H9 (cell line): ENCODE data around the gene SLC7A4. TPM values are rescaled to one million over a fixed set of nuclear protein-coding genes. Genes with fewer than 3 reads are reported as not detected.

Source experiments
- DNase-seq: peaks from one replicate; pipeline ENCODE4 v3.0.0-alpha.2; 2017
- H2AFZ ChIP-seq: one replicate; pipeline ENCODE4 v1.6.1; 2013; ENCODE audit warnings: mild to moderate bottlenecking, low read length, control low read depth, moderate library complexity
- H2AK5ac ChIP-seq: 2 replicates; pipeline ENCODE4 v1.6.1; 2013; ENCODE audit warnings: low read length, control low read depth, mixed read lengths; ENCODE audit not compliant: insufficient read length
- H2BK120ac ChIP-seq: one replicate; pipeline ENCODE4 v1.6.1; 2013; ENCODE audit warnings: low read depth, mild to moderate bottlenecking, low read length, control low read depth, inconsistent platforms; ENCODE audit not compliant: poor library complexity, severe bottlenecking
- H2BK12ac ChIP-seq: 2 replicates; pipeline ENCODE4 v1.6.1; 2013; ENCODE audit warnings: low read length, control low read depth, mixed read lengths, low read depth; ENCODE audit not compliant: insufficient read length
- H2BK15ac ChIP-seq: 2 replicates; pipeline ENCODE4 v1.6.1; 2013; ENCODE audit warnings: low read depth, low read length, control low read depth
- H2BK20ac ChIP-seq: one replicate; pipeline ENCODE4 v1.6.1; 2013; ENCODE audit warnings: low read depth, mild to moderate bottlenecking, low read length, control low read depth, inconsistent platforms; ENCODE audit not compliant: poor library complexity, severe bottlenecking
- H2BK5ac ChIP-seq: 2 replicates; pipeline ENCODE4 v1.6.1; 2013; ENCODE audit warnings: low read length, control low read depth, mixed read lengths; ENCODE audit not compliant: insufficient read length
- H3K14ac ChIP-seq: 2 replicates; pipeline ENCODE4 v1.6.1; 2013; ENCODE audit warnings: low read length, control low read depth; ENCODE audit not compliant: insufficient read depth
- H3K18ac ChIP-seq: 2 replicates; pipeline ENCODE4 v1.6.1; 2013; ENCODE audit warnings: low read depth, mild to moderate bottlenecking, mixed read lengths, low read length, control low read depth; ENCODE audit not compliant: insufficient read length
- H3K23ac ChIP-seq: 2 replicates; pipeline ENCODE4 v1.6.1; 2013; ENCODE audit warnings: low read length, control low read depth, mixed read lengths, low read depth; ENCODE audit not compliant: insufficient read length
- H3K23me2 ChIP-seq: 2 replicates; pipeline ENCODE4 v1.6.1; 2013; ENCODE audit warnings: low read depth, mild to moderate bottlenecking, mixed read lengths, low read length, control low read depth; ENCODE audit not compliant: insufficient read length, poor library complexity, severe bottlenecking
- H3K27ac ChIP-seq: 2 replicates; pipeline ENCODE4 v1.5.1; 2013; ENCODE audit warnings: low read length, control low read depth, mixed read lengths, low read depth; ENCODE audit not compliant: insufficient read length
- H3K27me3 ChIP-seq: 2 replicates; pipeline ENCODE4 v1.6.1; 2013; ENCODE audit warnings: low read length, control low read depth, inconsistent platforms; ENCODE audit not compliant: insufficient read depth
- H3K4ac ChIP-seq: 2 replicates; pipeline ENCODE4 v1.6.1; 2013; ENCODE audit warnings: low read depth, mild to moderate bottlenecking, control low read depth, inconsistent platforms, low read length, moderate library complexity
- H3K4me1 ChIP-seq: 2 replicates; pipeline ENCODE4 v1.6.1; 2013; ENCODE audit warnings: low read length, control low read depth, inconsistent platforms; ENCODE audit not compliant: insufficient read depth
- H3K4me2 ChIP-seq: 2 replicates; pipeline ENCODE4 v1.6.1; 2013; ENCODE audit warnings: low read length, control low read depth, mixed read lengths; ENCODE audit not compliant: insufficient read length, insufficient read depth
- H3K56ac ChIP-seq: 2 replicates; pipeline ENCODE4 v1.6.1; 2013; ENCODE audit warnings: low read depth, mild to moderate bottlenecking, mixed read lengths, low read length, control low read depth; ENCODE audit not compliant: insufficient read length
- H3K79me1 ChIP-seq: 2 replicates; pipeline ENCODE4 v1.6.1; 2013; ENCODE audit warnings: low read depth, mild to moderate bottlenecking, moderate library complexity, low read length, control low read depth, inconsistent platforms; ENCODE audit not compliant: insufficient read depth, poor library complexity, severe bottlenecking
- H3K79me2 ChIP-seq: 2 replicates; pipeline ENCODE4 v1.6.1; 2013; ENCODE audit warnings: low read length, control low read depth, inconsistent platforms; ENCODE audit not compliant: insufficient read depth
- H3K9ac ChIP-seq: 2 replicates; pipeline ENCODE4 v1.6.1; 2013; ENCODE audit warnings: low read length, control low read depth, mixed read lengths; ENCODE audit not compliant: insufficient read length; ENCODE audit errors: extremely low read depth
- H3K9me3 ChIP-seq: one replicate; pipeline ENCODE4 v1.6.1; 2013; ENCODE audit warnings: low read depth, low read length, inconsistent platforms; ENCODE audit not compliant: control insufficient read depth
- H3T11ph ChIP-seq: one replicate; pipeline ENCODE4 v1.6.1; 2013; ENCODE audit warnings: mild to moderate bottlenecking, low read length, control low read depth, inconsistent platforms
- H4K20me1 ChIP-seq: one replicate; pipeline ENCODE4 v1.6.1; 2013; ENCODE audit not compliant: control insufficient read depth, insufficient read length, insufficient read depth
- H4K5ac ChIP-seq: 2 replicates; pipeline ENCODE4 v1.6.1; 2013; ENCODE audit warnings: low read depth, mild to moderate bottlenecking, mixed read lengths, low read length, control low read depth; ENCODE audit not compliant: insufficient read length
- H4K8ac ChIP-seq: replicated peaks from 2 replicates; pipeline ENCODE4 v1.6.1; 2013; ENCODE audit warnings: low read length, control low read depth, mixed read lengths, low read depth; ENCODE audit not compliant: insufficient read length
- H4K91ac ChIP-seq: 2 replicates; pipeline ENCODE4 v1.6.1; 2013; ENCODE audit warnings: low read depth, mild to moderate bottlenecking, moderate library complexity, mixed read lengths, low read length, control low read depth; ENCODE audit not compliant: insufficient read length
- H3K27ac Mint-ChIP-seq, 3 experiments: 2 replicates in 2 of 3; 3 replicates in 1 of 3; pipeline ENCODE4 v1.8.0; 2020 to 2021; ENCODE audit warnings: mixed read lengths in 3 of 3, mild to moderate bottlenecking in 1 of 3, moderate library complexity in 1 of 3
- H3K27me3 Mint-ChIP-seq: 2 replicates; pipeline ENCODE4 v1.8.0; 2021; ENCODE audit warnings: low read depth, mild to moderate bottlenecking, moderate library complexity, mixed read lengths
- H3K36me3 Mint-ChIP-seq, 3 experiments: 2 replicates in 2 of 3; 3 replicates in 1 of 3; pipeline ENCODE4 v1.8.0; 2020 to 2021; ENCODE audit warnings: low read depth in 3 of 3, mixed read lengths in 3 of 3; ENCODE audit not compliant: insufficient read depth in 1 of 3
- H3K4me1 Mint-ChIP-seq, 2 experiments: 2 replicates each; pipeline ENCODE4 v1.8.0; 2020; ENCODE audit warnings: mixed read lengths in 2 of 2
- H3K4me3 Mint-ChIP-seq, 2 experiments: 2 replicates in 1 of 2; 3 replicates in 1 of 2; pipeline ENCODE4 v1.8.0; 2020 to 2021; ENCODE audit warnings: mild to moderate bottlenecking in 2 of 2, mixed read lengths in 2 of 2, moderate library complexity in 1 of 2
- H3K9me3 Mint-ChIP-seq, 2 experiments: 2 replicates in 1 of 2; 3 replicates in 1 of 2; pipeline ENCODE4 v1.8.0; 2020; ENCODE audit warnings: mild to moderate bottlenecking in 2 of 2, mixed read lengths in 2 of 2, moderate library complexity in 1 of 2
- WGBS: extraction: QIAGEN DNeasy Blood & Tissue Kit; methylation state at CpG from one replicate; pipeline ENCODE4 v1.1.7; 2013; ENCODE audit warnings: missing lambda C conversion rate, low lambda C conversion rate, mixed read lengths; ENCODE audit not compliant: insufficient read length; ENCODE audit errors: extremely low coverage; 5-methylcytosine and 5-hydroxymethylcytosine counted together
- total RNA-seq: library from RNA; stranded (reverse); gene quantifications from 2 replicates; pipeline ENCODE4 v1.2.1, GENCODE V29; 2021
- TF ChIP-seq, protein P1 (sequence below): fragments of 200-600 bp; sonication (generic); conservative IDR thresholded peaks from 3 replicates; pipeline ENCODE4 v1.8.0; 2021; ENCODE audit warnings: antibody characterized with exemption, mild to moderate bottlenecking

Gene SLC7A4
- total RNA-seq, 1 experiment from 2014 or later: 0.09 TPM

GRCh38 chr22:20992456-20993303 lies 39.7 kb downstream of the SLC7A4 start:
- H3K9me3 ChIP-seq: no peaks in the 10 kb centered on the region
- Mint-ChIP-seq H3K36me3 (peaks cover 2 to 26% (median 10%) of the 10 kb centered on the region in 3 experiments; a peak in 6 of 7 replicates), H3K4me1 (0 out of 4 replicates have a peak, but pooled peaks cover 0 to 2% of the 10 kb centered on the region in 2 experiments), H3K27me3 (no peaks in the 10 kb centered on the region), H3K27ac (no peak overlapping the region; a peak in 1 of 7 replicates), H3K9me3 (no peaks in the 10 kb centered on the region), H3K4me3 (no peak overlapping the region)
- no peak overlapping the region for H2BK120ac ChIP-seq
- no peak overlapping the region for H4K5ac ChIP-seq
- H3K23ac ChIP-seq: no peak overlapping the region
- H3T11ph ChIP-seq: no peak overlapping the region
- H2AFZ ChIP-seq: no peak overlapping the region
- no peak for DNase-seq
- H3K27me3 ChIP-seq: no peaks in the 10 kb centered on the region
- H4K91ac ChIP-seq: no peak overlapping the region
- no peak overlapping the region for H2BK20ac ChIP-seq
- no peak overlapping the region for H3K18ac ChIP-seq
- no peaks in the 10 kb centered on the region for H4K20me1 ChIP-seq
- H3K14ac ChIP-seq: no peak overlapping the region; the same call in 1 of the 2 replicates
- no peaks in the 10 kb centered on the region for H3K79me2 ChIP-seq
- no peak overlapping the region for H2BK12ac ChIP-seq
- no peak overlapping the region for H3K27ac ChIP-seq
- no peak overlapping the region for H2BK15ac ChIP-seq
- no peak overlapping the region for H3K4me2 ChIP-seq
- H3K56ac ChIP-seq: no peak overlapping the region
- no CpG with 5 or more reads among the region's 21 CpGs for WGBS
- H3K79me1 ChIP-seq: no peaks in the 10 kb centered on the region
- TF ChIP-seq, protein P1, sequence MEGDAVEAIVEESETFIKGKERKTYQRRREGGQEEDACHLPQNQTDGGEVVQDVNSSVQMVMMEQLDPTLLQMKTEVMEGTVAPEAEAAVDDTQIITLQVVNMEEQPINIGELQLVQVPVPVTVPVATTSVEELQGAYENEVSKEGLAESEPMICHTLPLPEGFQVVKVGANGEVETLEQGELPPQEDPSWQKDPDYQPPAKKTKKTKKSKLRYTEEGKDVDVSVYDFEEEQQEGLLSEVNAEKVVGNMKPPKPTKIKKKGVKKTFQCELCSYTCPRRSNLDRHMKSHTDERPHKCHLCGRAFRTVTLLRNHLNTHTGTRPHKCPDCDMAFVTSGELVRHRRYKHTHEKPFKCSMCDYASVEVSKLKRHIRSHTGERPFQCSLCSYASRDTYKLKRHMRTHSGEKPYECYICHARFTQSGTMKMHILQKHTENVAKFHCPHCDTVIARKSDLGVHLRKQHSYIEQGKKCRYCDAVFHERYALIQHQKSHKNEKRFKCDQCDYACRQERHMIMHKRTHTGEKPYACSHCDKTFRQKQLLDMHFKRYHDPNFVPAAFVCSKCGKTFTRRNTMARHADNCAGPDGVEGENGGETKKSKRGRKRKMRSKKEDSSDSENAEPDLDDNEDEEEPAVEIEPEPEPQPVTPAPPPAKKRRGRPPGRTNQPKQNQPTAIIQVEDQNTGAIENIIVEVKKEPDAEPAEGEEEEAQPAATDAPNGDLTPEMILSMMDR: no peak
- no peak overlapping the region for H2AK5ac ChIP-seq
- H2BK5ac ChIP-seq: no peak overlapping the region
- H4K8ac ChIP-seq: no peak overlapping the region
- no peaks in the 10 kb centered on the region for H3K4me1 ChIP-seq
- no peaks in the 10 kb centered on the region for H3K23me2 ChIP-seq
- H3K9ac ChIP-seq: no peak overlapping the region
- no peak overlapping the region for H3K4ac ChIP-seq
